Measurements from ENCODE around the gene TP63.

Gene TP63

DNA sequence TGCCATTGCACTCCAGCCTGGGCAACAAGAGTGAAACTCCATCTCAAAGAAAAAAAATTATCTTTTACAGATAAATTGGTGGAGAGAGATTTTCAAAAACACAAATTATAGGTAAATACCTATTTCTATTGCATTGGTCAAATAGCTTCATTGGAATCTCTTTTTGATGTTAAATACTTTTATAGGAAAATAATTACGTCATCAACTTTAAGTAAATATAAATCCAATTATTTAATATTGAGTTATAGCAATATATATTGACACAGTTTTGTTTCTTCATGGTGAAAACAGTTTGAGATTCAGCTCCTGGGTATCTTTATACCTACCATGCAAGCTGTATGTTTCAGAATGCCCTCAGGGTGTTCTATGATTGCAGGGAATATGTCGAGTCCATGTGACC lies 172.1 kb downstream of the TP63 start:
- no peak for TF ChIP-seq ZNF274 (IDR thresholded peaks at IDR 0.05; ENCODE audit: low read depth, low read length)
- no peak overlapping the region for H3K4me3 ChIP-seq (ENCODE audit: low read length)

DNA sequence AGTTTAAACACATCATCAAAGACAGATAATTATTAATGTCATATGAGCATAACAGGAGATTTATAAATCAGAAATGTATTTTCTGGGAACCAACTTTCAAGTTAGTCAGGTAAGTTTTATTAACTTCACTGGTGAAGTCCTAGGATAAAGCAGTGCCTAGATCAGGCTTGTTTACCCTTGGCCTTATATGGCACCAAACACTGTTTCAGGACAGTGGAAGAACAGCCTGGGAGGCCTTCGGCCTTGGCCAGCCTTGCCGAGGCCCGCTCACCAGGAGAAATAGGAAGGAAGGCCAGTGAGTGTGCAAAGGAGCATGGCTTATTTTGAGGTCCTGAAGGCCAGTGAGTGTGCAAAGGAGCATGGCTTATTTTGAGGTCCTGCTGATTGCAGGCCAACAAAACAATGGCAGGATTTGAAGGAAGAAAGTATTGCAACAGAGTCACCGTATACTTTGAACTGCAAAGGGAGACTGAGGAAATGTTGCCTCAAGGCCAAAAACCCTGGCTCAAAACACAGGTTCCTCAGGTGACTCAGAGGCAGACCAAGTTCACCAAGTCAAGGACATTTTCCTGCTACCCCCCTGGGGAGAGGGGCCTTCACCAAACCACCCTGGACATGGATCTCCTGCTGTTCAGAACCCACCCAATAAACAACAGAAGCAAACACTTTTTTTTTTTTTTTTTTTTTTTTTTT lies 174.3 kb downstream of the TP63 start:
- TF ChIP-seq ZNF274 (IDR thresholded peaks at IDR 0.05; ENCODE audit: low read depth, low read length): no peak
- H3K4me3 ChIP-seq (ENCODE audit: low read length): no peak overlapping the region

DNA sequence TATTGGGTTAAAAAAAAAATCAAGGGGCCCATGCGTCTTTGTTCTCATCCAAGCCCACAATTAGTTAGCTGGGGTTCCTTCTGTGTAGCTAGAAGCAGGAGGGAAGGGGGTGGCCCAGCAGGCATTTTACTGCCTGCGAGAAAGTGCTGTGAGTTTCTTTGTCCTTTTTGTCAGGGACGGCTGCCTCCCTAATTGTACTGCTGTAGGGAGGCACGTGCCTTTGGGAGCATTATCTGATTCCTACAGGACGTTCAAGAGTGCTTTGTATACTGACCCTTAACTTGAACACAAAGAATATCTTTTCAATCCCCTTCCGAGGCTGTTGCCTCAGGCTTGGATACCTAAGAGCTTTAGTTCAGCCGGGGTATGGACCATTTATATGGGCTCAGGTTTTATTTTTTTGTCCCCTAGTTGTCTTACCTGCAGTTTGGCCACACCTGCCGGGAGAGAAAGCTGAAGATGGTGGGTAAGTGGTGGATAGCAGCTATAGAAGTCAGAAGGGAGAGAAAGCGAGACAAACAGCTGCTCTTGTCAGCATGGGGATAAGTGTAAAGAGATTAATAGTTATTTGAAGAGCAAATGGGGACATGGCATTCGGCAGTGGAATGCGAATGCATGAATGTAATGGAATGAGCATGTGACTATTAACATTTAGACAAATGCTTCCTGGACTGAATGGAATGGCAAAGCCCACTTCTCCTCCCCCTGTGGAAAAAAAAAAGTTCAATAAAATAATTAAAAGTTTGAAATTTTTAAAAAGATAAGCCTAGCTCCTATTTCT lies 175.2 kb downstream of the TP63 start:
- TF ChIP-seq ZNF274 (IDR thresholded peaks at IDR 0.05; ENCODE audit: low read depth, low read length): no peak

DNA sequence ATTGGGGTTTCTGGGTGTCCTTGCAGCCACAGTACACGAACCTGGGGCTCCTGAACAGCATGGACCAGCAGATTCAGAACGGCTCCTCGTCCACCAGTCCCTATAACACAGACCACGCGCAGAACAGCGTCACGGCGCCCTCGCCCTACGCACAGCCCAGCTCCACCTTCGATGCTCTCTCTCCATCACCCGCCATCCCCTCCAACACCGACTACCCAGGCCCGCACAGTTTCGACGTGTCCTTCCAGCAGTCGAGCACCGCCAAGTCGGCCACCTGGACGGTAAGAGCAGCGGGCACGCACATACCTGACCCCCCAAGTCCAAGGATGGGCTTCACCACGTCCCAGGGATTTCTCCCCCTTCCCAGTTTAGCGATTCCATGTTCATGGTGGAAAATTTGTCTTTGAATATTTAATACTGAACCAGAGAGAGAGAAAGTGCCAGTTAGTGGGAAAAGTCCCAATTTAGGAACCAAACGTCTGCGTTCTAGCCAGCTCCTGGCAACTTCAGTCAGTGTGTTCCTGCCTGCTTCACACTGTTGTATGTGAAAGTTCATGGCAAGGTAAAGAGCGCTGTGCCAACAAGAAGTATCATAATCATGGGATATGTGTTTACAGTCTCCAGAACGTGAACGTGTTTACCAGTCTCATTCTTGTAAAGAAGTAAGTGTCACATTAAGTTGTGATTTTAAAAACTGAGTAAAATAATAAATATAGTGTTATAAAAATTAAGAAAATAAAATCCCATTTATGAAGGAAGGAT lies 177.2 kb downstream of the TP63 start:
- no peak overlapping the region for H3K4me3 ChIP-seq (ENCODE audit: low read length)
- TF ChIP-seq ZNF274 (IDR thresholded peaks at IDR 0.05; ENCODE audit: low read depth, low read length): no peak

More for the DNA sequence above, 175.2 kb downstream of the TP63 start:
- no peak overlapping the region for H3K4me3 ChIP-seq (ENCODE audit: low read length)

DNA sequence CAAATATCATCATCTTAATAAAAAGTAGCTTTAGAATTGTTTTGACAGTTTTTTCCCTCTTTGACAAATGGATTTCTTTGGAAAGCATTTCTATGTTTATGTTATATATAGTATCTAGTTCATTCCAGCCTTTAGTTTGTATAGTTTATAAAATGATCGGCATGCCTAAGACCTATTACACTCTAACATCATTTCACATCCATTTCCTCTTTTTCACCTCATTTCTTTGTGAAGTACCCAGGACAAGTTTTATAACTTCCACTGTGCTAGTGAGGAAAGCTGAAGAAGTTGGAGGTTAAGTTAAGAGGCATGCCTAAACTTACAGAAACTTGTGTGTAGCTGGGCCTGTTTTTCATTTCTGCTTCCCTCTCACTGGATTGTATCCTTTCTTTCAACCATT lies 178.4 kb downstream of the TP63 start:
- no peak for TF ChIP-seq ZNF274 (IDR thresholded peaks at IDR 0.05; ENCODE audit: low read depth, low read length)
- no peak overlapping the region for H3K4me3 ChIP-seq (ENCODE audit: low read length)

DNA sequence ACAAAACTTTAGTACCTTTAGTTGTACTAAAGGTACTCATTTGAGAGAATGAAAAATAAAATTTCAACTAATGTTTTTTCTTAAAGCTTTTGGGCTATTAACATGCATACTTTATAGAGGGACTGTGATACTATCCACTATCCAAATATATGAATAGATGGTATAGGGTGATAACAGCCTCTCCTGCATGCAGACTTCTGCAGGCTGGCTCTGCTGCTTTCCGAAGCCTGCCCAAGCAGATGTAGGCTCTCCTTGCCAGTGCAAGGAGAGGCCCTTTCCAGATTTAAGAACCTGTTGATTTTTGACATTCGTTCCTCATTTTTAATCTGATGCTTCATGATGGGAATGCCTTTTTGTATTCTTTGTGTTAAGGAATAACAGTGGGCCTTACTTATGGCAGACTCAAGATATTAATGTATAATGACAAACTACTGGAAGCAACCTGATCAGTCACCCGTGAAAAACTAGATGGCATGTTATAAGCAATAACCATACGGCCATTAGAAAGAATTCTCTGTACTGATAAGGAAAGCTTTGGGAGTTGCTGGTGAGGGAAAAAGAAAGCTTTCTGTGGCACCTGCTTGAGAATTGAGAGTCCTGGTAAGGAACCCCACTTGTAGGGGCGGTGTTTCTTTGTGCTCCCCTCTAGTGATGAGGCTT lies 181.7 kb downstream of the TP63 start:
- no peak for TF ChIP-seq ZNF274 (IDR thresholded peaks at IDR 0.05; ENCODE audit: low read depth, low read length)
- H3K4me3 ChIP-seq (ENCODE audit: low read length): no peak overlapping the region

DNA sequence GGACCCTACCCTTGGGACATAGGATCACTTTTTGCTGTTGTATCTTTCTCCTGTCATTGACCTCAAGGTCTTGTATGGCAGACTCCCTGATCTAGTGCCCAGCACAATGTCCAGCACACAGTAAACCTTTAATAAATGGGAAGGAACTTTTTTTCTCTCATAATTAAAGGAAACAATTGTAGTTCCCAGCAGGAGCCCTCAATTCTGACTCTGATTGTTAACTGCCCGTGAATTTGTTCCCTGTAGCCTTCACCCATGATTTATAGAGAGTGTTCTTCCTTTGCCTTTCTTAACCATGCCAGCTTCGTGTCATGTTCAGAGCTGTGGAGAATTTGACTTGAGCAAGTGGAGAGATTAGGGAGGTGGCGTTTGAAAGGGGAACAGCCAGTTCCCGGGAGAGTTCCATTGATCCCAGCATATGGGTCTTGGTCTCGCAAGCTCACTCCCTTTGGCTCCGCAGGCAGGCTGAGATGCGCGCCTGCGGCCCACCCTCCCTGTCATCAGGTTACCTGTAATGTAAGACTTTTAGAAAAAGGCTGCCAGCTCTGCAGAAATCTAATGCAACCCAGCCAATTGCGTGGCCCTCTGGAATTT lies 182.6 kb downstream of the TP63 start:
- no peak overlapping the region for H3K4me3 ChIP-seq (ENCODE audit: low read length)
- TF ChIP-seq ZNF274 (IDR thresholded peaks at IDR 0.05; ENCODE audit: low read depth, low read length): no peak

DNA sequence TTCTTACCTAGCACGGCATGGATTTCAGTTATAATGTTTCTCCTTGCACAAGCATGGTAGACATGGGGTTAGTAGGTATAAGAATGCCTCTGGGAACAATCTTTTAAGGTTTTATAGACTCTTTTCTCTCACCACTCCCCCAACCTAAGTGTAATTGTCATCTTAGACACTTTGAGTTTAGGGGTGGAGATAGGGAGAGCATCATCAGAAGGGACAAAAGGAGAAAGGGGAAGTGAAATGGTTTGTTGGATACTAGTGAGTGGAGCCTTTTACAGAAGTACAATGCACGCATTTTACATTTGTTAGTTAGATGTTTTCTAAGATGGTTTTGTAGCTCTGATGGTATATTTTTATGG lies 189.2 kb downstream of the TP63 start:
- TF ChIP-seq ZNF274 (IDR thresholded peaks at IDR 0.05; ENCODE audit: low read depth, low read length): no peak
- no peak overlapping the region for H3K4me3 ChIP-seq (ENCODE audit: low read length)

DNA sequence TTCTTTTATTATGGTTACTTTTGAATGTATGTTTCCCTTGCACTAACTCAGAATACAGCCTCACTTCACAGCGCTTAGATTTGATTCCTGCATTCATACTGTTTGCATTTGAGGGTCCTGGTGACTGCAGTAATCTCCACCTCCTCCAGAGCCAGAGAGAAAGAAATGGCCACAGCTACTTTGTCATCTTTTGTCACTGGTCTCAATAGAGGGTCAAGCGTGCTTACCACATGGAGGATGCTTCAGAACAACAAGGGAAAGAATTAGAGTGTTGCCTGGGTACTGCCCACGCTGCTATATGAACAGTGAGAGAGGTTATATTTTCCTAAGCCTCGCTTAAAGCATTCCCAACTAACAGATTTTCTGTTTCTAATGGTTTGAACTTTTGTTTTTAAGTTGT lies 190.1 kb downstream of the TP63 start:
- no peak for TF ChIP-seq ZNF274 (IDR thresholded peaks at IDR 0.05; ENCODE audit: low read depth, low read length)

DNA sequence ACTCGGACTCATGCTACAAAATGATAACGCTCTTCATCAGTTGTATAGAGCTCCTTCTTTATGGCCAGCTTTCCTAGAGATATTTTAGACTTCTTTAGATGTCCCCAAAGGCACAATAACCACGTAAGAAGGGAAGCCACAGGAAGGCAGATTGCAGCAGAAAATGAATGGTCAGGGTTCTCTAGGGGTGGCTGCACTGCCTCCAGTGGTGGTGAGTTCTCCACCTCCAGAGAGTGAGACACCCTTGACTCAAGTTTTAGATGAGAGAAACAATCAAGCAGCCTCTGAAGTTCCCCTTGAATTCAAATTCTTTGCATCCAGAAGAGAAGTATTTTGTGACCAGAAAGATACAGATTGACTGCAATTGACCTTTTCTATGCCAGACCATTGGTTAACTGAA lies 191.5 kb downstream of the TP63 start:
- TF ChIP-seq ZNF274 (IDR thresholded peaks at IDR 0.05; ENCODE audit: low read depth, low read length): no peak
- no peak overlapping the region for H3K4me3 ChIP-seq (ENCODE audit: low read length)

More for the DNA sequence above, 190.1 kb downstream of the TP63 start:
- no peak overlapping the region for H3K4me3 ChIP-seq (ENCODE audit: low read length)

DNA sequence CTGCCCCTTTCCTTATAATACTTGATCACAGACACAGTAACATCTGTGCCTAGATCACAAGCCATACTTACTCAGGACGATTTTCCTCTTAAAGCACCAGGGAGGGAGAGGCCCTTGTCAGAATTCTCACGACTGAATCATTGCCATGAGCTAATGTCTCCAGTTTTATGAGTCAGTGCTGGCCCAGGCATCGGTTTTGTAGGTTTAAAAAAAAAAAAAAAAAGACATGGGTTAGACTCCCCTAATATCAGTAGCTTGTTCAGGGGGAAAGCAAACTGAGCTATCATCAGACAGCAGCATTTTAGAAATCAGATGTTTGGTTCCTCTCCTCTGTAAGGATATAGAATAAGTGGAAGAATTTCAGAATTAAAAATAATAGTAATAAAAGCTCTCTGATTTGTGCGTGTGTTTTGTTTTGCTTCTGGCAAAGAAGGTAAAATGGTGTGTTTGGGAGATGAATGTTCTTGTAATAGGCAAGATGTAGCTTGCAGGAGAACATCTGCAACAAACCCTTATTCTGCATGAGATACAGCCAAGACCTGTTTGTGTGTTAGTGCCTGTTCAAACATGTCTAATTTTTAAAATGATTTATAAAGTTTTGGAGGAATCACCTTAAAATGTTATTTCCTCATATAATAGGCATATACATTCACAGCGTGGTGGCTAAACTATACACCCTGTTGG lies 193.6 kb downstream of the TP63 start:
- H3K4me3 ChIP-seq (ENCODE audit: low read length): no peak overlapping the region
- no peak for TF ChIP-seq ZNF274 (IDR thresholded peaks at IDR 0.05; ENCODE audit: low read depth, low read length)

DNA sequence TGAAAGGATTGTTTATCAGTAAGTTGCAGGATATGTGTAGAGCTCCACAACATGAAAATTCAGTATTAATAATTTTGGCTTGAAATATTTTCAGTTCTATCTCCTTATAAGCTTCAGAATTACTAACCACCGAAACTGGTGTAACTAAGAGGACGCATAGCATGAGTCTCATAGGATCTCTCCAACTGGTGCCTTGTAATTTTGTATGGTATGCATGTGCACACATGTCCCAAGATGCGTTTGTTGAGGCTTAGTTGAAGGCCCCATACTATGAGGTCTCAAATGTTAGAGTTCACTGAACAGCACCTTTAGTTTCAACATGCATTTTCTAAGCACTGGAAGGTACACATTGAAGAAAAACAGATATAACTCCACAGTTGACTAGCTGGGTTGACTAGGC lies 195.4 kb downstream of the TP63 start:
- TF ChIP-seq ZNF274 (IDR thresholded peaks at IDR 0.05; ENCODE audit: low read depth, low read length): no peak

DNA sequence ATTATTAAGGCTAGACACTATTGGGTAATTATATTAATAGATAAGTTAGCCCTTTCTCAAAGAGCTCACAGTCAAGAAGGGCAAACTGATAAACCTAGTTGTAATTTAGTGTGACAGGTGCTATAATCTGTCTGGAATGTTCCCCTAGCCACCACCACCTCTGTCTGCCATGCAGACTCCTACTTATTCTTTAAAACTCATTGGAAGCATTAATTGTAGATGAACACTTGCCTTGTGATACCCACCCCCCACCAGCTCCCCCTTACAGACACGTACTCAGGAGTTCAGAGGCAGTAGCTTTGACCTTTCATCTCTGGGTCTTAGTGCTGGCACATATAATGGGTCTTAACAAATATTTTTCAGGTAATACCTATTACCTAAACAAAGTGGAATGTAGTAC lies 195.9 kb downstream of the TP63 start:
- no peak for TF ChIP-seq ZNF274 (IDR thresholded peaks at IDR 0.05; ENCODE audit: low read depth, low read length)
- H3K4me3 ChIP-seq (ENCODE audit: low read length): no peak overlapping the region

More for the DNA sequence above, 195.4 kb downstream of the TP63 start:
- no peak overlapping the region for H3K4me3 ChIP-seq (ENCODE audit: low read length)

Measured in GM08714 (cell line).